Stimulated activated CD8-positive, alpha-beta memory T cell treated with anti-CD3 and anti-CD28 coated beads, Interleukin-12 subunit alpha, Interleukin-12 subunit beta, amount 100 ng/mL, for 24 hours (primary cell): ENCODE measurements around the gene GRIFIN.

Source experiments
- DNase-seq: peaks from one replicate; pipeline ENCODE4 v3.0.0-alpha.2; 2020; ENCODE audit errors: extremely low read depth

The GRIFIN gene

DNA sequence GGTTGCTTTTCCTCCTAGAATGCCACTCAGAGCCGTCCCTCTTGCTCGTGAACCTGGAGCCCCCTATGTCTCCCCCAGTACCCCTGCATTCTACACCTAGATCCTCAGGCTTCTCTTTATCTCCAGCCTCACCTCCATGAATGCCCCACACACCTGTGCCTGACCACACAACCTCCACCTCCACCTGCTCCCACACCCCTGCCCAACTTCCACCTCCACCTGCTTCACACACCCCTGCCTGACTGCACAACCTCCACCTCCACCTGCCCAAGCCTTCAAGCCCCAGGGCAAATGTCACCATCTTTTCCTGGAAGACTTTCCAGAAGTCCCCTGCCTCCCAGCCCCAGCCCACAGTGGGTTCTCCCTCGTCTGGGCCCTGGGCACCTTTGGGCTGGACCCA, 36.5 kb upstream of the GRIFIN start:
- no peak for DNase-seq

DNA sequence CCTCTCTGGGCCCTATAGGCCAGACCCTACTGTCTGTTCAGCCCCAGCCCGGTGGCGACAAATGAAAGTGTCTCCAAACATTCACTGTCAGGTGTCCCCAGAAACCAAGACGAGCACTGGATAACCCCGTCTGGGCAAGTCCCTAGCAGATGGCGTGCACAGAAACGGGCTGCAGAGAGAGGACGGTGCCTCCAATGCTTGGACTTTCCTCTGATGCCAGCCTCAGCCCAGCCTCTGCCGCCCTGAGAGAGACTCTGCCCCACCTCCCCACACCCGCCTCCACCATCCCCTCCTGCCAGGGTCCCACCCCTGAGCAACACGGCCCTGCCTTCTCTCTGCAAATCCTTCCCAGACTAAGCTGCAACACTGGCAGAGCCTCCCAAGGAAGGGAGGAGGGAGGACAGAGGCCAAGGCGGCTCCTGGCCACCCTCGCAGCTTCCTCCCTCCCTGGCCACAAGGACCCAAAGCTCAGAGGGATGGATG, 36.0 kb upstream of the GRIFIN start:
- DNase-seq, result no peak

DNA sequence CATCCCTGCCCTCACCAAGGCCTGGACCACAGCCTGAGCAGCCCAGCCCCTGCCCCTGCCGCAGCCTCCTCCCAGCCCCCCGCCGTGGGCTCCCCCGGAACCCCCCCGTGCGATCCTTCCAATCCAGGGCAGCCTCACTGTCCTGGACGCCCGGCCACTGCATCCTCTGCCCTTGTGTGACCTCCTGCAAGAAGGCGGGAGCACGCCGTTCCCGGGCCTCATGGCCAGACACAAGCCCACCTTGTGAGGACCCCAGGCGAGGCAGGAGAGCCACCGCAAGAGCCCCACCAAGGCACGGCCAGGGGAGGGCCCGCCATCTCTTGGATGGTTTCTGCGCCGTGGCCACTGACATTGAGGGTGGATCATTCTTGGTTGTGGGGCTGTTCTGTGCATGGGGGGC, 35.6 kb upstream of the GRIFIN start:
- DNase-seq, result no peak

- no peak for DNase-seq
These were observed 34.9 kb upstream of the GRIFIN start for GRCh38 chr7:2510909-2511768.

DNA sequence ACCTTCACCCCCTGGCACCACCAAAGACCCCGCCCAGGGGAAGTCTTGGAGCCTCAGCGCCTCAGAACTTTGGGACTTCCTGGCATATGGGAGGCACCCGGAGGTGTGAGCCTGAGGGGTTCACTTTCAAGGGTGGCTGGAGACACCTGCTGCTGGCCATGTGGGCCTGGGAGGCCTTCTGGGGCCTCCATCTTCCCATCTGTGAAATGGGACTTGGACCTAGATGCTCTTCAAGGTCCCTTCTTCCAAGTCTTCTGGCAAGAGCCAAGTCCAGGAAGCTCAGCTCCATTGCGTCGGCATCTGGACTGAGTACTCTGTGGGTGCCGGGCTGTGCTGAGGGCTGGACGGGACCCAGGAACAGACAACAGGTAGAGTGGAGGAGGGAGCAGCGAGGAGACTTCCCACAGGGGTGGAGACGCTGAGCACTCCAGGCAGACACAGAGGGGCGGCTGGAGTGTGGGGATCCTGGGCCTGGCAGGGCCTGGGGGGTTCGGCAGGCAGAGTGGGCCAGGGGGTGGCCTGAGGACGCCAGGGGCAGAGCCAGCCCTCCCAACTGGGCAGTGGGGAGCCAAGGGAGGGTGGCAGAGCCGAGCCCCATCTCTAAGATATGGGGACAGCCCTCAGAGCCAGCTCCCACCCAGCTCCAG, 34.1 kb upstream of the GRIFIN start:
- no peak for DNase-seq

DNA sequence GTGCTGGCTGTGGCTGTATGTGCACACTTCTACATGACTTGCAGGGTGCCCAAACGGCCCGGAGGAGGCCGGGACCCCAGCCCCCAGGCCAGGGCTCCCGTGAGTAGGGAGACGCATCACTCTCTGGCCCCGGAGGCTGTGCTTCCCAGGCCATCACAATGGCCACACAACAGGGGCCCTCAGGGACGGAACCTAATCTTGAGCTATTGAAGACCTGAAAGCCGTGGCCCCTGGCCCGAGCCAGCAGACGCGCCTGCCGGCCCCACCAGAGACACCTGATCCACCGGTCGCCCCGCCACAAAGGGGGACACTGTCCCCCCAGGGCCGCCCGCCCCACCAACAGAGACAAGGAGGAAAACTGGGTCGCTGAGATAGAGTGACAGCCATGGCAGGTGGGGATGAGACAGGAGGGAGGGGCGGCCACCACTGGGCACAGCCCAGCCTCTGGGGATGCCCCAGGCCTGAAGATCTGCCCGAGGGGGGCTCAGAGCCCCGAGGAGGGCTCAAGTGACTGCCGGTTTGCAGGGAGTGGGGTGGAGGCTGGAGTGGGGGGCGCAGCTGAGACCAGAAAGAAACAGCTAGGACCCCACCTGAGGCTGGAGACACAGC, 33.2 kb upstream of the GRIFIN start:
- DNase-seq, result no peak

DNA sequence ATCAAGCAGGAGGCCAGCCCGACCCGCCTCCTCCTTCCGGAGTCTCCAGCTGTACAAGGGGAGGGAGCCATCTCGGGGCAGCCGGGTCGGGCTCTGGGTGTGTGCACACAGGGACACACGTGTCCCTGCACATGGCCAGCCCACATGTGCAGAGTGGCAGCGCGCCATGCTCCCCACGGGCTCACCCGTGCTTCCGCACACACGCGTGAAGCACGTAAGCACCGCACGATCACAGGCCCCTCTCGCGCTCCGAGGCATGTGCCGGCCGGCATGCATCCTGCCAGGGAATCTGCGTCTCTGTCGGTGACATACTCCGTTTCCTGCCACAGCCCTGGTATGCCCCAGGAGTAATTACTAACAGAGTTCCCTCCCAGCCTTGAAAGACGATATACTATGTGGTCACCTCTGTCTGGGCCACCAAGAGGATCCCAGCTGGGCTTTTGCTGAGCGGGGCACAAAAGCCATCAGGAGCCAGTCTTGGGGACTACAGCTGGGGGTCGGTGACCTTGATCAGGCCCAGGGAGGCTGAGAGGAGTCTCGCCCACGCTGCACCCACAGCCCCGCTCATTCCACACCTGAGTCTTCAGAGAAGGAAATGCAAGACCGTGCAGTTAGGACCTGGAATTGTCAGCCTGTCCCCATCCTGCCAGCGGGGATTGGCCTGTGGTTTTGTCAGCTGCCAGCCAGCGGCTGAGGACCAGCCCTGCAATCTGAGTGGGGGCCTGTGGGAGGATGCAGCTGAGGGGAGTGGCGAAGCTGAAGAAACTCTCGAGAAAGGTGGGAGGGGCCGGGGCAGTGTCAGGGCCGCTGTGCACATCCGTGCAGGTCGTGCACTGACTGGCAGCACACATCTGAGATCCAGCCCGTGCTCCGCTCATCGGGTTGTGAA, 32.4 kb upstream of the GRIFIN start:
- no peak for DNase-seq

DNA sequence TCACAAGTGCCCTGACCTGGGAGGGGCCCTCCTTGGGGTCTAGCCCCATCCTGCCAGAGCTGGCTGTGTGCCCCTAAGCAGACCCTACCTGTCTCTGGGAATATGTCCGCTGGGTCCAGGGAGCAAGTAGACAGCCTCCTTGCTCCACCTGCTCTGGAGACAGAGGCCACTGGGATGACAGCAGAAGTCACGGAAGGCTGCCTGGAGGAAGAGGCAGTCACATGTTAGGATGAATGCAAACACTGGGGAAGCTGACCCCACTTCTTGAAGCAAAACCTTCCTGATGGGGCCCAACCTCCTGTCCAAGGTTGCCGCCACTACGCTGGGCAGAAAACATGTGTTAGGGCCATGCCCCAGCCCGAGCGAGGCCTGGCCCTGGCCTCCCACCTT, 31.7 kb upstream of the GRIFIN start:
- no peak for DNase-seq

DNA sequence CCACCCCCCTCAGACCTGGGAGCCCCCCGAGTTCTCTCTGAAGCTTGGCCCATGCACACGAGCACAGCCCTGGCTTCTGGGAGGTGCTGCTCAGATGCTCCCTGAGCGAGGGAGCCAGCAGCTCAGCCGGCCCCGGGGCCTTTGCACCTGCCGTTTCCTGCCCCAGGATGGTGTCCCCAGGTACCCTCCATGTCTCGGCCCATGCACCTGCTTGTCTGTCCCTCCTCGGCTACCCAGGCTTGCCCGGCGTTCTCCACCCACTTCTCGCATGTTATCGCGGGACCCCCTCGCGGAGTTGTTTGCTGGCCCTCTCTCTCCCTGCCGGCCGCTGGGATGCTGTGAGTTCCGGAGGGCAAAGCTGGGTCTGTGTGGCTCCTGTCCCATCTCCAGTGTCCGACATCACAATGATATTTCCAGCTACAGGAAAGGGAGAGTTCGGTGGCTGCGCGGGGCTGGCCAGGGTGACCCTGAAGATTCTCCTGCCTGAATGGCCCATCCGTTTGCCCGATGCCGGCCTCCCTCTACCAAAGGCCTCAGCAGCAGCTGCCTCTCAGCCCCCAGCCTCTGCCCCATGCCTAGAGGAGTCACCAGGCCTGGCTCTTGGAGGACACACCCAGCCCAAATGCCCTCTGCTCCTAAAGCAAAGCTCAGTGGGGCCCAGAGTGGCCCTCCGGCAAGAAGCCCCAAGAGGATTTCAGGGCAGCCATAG, 31.2 kb upstream of the GRIFIN start:
- DNase-seq, result no peak

- DNase-seq, result no peak
These were observed 29.2 kb upstream of the GRIFIN start for GRCh38 chr7:2505401-2505800.

- no peak for DNase-seq
These were observed 28.7 kb upstream of the GRIFIN start for GRCh38 chr7:2504889-2505375.

- no peak for DNase-seq
These were observed 28.1 kb upstream of the GRIFIN start for GRCh38 chr7:2504128-2504888.

DNA sequence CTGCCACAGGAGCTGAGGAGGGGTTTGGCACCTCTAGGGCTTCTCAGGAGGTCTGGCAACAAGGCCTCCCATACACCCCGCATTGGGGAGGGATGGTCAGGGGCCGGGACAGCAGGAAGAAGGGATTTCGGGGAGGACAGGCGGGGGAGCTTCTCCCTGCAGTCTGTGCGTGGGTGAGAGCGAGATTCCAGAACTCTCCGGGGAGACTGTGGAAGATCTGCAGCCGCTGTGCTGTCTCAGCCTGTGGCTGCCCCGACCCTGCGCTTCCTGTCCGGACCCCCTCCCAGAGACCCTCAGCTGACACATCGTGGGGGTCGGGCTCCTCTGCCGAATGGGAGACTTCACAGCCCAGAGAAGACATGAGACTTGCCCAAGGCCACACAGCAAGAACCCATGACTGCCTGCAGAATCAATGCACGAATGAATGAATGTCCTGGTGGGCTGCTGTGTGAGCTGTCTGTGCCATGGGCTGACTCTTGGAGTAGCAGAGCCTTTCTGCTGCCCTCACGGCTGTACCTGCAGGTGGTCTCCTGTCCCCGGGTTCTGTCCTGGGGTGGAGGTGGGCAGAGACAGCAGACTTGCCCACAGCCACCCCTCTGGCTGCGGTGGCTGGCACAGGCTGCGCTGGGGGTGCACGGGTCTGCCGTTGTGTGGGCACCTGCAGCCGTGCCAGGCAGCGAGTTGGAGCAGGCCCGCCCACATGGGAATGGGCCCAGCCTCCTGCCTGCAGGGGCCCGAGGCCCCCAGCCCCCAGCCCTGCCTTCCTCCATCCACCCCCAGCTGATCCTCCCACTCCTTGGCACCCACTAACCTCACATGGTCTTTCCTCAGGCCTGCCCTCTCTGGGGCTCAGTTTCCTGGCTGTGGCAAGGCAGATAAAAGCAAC, 27.1 kb upstream of the GRIFIN start:
- no peak for DNase-seq

DNA sequence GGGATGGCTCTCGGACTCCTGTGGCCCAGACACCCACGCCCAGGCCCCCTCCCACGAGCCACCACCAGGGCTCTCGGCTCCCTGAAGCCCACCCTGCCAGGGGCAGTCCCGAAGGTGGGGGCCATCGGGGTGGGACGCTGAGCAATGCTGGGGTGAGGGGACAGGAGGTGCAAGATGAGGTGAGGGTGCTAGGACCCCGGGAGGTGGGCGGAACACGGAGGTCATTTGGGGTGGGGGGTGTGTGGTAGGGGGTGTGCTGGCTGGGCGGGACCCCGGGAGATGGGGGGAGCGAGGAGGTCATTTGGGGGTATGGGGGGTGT, 26.4 kb upstream of the GRIFIN start:
- DNase-seq, result no peak

DNA sequence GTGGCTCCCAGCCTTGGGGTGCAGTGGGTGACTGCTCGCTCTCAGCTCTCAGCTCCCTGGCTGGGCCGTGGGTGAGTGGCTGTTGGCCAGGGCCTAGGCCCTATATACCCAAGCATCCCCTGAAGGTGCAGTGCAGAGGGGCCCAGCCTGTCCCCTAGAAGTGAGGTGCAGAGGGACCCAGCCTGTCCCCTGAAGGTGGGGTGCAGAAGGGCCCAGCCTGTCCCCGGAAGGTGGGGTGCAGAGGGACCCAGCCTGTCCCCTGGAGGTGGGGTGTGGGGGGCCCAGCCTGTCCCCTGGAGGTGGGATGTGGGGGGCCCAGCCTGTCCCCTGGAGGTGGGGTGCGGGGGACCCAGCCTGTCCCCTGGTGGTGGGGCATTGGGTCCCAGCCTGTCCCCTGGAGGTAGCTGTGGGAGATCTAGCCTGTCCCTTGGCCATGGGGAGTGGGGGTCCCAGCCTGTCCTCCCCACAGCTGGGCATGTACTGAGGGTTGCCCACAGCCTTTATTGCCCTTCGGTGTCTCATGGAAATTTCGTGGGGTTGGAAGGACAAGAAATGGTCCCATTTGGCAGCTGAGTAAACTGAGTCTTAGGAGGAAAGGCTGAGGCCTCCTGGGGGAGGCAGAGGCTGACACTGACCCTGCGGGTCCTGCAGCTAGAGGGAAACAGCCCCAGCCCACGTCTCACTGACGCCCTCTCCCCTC, 25.9 kb upstream of the GRIFIN start:
- no peak for DNase-seq

- DNase-seq, result no peak
These were observed 24.5 kb upstream of the GRIFIN start for GRCh38 chr7:2500701-2501100.

GRCh38 chr7:2499719-2500430, 23.7 kb upstream of the GRIFIN start:
- no peak for DNase-seq

DNA sequence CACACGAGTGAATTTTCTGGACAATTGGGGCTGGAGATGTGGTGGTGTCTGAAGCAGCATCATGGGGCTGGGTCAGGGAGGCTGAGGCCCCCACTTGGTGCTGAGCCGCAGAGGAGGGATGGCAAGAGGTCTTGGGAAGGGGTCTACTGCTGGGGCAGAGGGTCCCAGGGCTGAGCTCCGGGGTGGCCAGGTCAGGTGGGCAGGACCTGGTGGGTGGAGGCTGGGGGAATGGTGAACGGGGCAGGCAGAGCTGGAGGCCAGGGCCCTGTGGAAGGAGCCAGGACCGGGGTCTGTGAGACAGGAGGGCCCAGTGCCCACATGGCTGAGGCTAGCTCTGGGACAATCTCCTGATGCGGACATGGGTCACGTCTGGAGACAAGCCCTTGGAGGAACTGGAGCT, 23.0 kb upstream of the GRIFIN start:
- no peak for DNase-seq
